ENCODE measurements around the gene HLA-A. TPM values are rescaled to one million over a fixed set of nuclear protein-coding genes. Genes with fewer than 3 reads are reported as not detected.

The HLA-A gene
- total RNA-seq (2016; rRNA removed; fragmentation: Illumina TruSeq; extraction: Trizol) (131 and 345 TPM in 2 replicates), polyA plus RNA-seq (2011; rRNA removed) (527 and 598 TPM in 2 replicates), polyA minus RNA-seq (2011; rRNA and poly(A)+ RNA removed; ENCODE audit: low replicate concordance) (311 and 488 TPM in 2 replicates), Bru-seq, nascent RNA (percentile 95 among the genes with signal in this experiment), BruChase-seq, experiment 1, labeled RNA remaining after a 6-hour chase (percentile 97 among the genes with signal in this experiment), BruChase-seq, experiment 2, labeled RNA remaining after a 2-hour chase (percentile 95 among the genes with signal in this experiment)
- 40.4 and 40.8 TPM in 2 replicates for total RNA-seq (2016; cell fraction: cytosol; rRNA removed; fragmentation: Illumina TruSeq; extraction: Trizol; ENCODE audit: low read depth)
- 123 and 365 TPM in 2 replicates for total RNA-seq (2016; cell fraction: insoluble cytoplasmic fraction; rRNA removed; fragmentation: Illumina TruSeq; extraction: Trizol)
- 56.7 and 57.0 TPM in 2 replicates for total RNA-seq (2016; cell fraction: membrane; rRNA removed; fragmentation: Illumina TruSeq; extraction: Trizol)
- total RNA-seq (2016; cell fraction: nucleus; rRNA removed; fragmentation: Illumina TruSeq; extraction: Trizol) = 268 and 300 TPM in 2 replicates
- polyA plus RNA-seq (2011; cell fraction: cytosol; rRNA removed) = 540 and 603 TPM in 2 replicates
- 321 and 388 TPM in 2 replicates for polyA plus RNA-seq (2011; cell fraction: nucleus; rRNA removed)
- 267 and 414 TPM in 2 replicates for polyA plus RNA-seq (2012)
- 46.2 and 49.2 TPM in 2 replicates for polyA plus RNA-seq (2016; cell fraction: cytosol; fragmentation: Illumina TruSeq; extraction: Trizol; ENCODE audit: low read depth)
- polyA plus RNA-seq (2016; cell fraction: insoluble cytoplasmic fraction; fragmentation: Illumina TruSeq; extraction: Trizol; ENCODE audit: low read depth) = 135 and 142 TPM in 2 replicates
- polyA plus RNA-seq (2016; cell fraction: membrane; fragmentation: Illumina TruSeq; extraction: Trizol; ENCODE audit: low read depth) = 49.9 and 54.4 TPM in 2 replicates
- polyA plus RNA-seq (2016; cell fraction: nucleus; fragmentation: Illumina TruSeq; extraction: Trizol; ENCODE audit: insufficient read depth, low read depth) = 529 and 565 TPM in 2 replicates
- polyA minus RNA-seq (2011; cell fraction: cytosol; rRNA and poly(A)+ RNA removed) = 211 and 252 TPM in 2 replicates
- polyA minus RNA-seq (2011; cell fraction: nucleus; rRNA and poly(A)+ RNA removed) = 56.9 and 83.0 TPM in 2 replicates
- long read RNA-seq, experiment 1, transcript HLA-A-203 (8 exons, 1,611 nt) = major isoform, 624 of 793 reads
- long read RNA-seq, experiment 1, partial matches to known transcripts = 95 of 793 reads
- long read RNA-seq, experiment 1, other reads (novel, unspliced or antisense) = 74 of 793 reads
- long read RNA-seq, experiment 2, transcript HLA-A-203 (8 exons, 1,611 nt) = major isoform, 887 of 1,894 reads
- long read RNA-seq, experiment 2, partial matches to known transcripts = 333 of 1,894 reads
- long read RNA-seq, experiment 2, other reads (novel, unspliced or antisense) = 674 of 1,894 reads

GRCh38 chr6:29942275-29943052 lies at the start of gene HLA-A:
Gene HLA-A (plus strand): TSS chr6:29942532. CDS start chr6:29942554, 22 bp downstream.
- H3K4me3 ChIP-seq (replicated peaks in 1 of 3; ENCODE audit: insufficient read depth in 1 of 3, low read depth in 2 of 3, low read length in 3 of 3) = peak within 1 kb of the TSS; percentile 77 to 82 (median 80)
- H3K79me2 ChIP-seq (ENCODE audit: insufficient read depth, low read length) = peaks cover 5% of the 10 kb centered on the region
- ATAC-seq = peak; percentile 98
- ChIA-PET POLR2A (interaction anchor here (1.2 to 1.5 kb wide), 3 partner anchors 16 to 34 kb away, joined by 4 to 7 read pairs (median 4); no protein-coding TSS in a partner anchor), CTCF (ENCODE audit: low intra/inter-chr PET ratio, low total read pairs) (no interaction called here)
- peaks cover 3 to 15% of the 10 kb centered on the region in 2 experiments; a peak in 3 of 5 replicates for H3K36me3 ChIP-seq (replicated peaks in 1 of 2; ENCODE audit: control insufficient read depth in 1 of 2, insufficient read depth in 2 of 2, low read length in 2 of 2)
- no peaks in the 10 kb centered on the region for H3K27me3 ChIP-seq (ENCODE audit: control insufficient read depth in 1 of 2, insufficient read depth in 2 of 2, low read length in 2 of 2)
- FAIRE-seq = peak; percentile 93
- peaks cover 28% of the 10 kb centered on the region for H3K4me1 ChIP-seq (ENCODE audit: insufficient read depth, low read length)
- H4K20me1 ChIP-seq (ENCODE audit: insufficient read depth, low read length) = no peaks in the 10 kb centered on the region
- peak; percentile 94 for DNase-seq (ENCODE audit: low spot score)
- H2AFZ ChIP-seq (ENCODE audit: low read length) = peak within 1 kb of the TSS; percentile 64
- WGBS (ENCODE audit: low lambda C conversion rate) = under 1% methylated on average over 44 of the region's 68 CpGs
- in situ Hi-C loops (cut with HindIII; ENCODE audit: extremely low pct_ligation_motif_present, low pct_unique_long_range_greater_than_20kb) (loop anchor here (5.0 to 10.0 kb wide), 2 partner anchors 55 to 78 kb away; no protein-coding TSS in a partner anchor), intact Hi-C loops (cut with micrococcal nuclease; ENCODE audit: unreplicated experiment) (loop anchor here (1.0 to 5.0 kb wide), 5 partner anchors 23 to 161 kb away; no protein-coding TSS in a partner anchor)
- H3K4me2 ChIP-seq (ENCODE audit: low read depth, low read length) = peak within 1 kb of the TSS; percentile 68
- TSS peak; percentile 79 for BruUV-seq (replicated peaks)
- H3K27ac ChIP-seq (ENCODE audit: extremely low read length, insufficient read depth, low read length) = peak within 1 kb of the TSS; percentile 60
- peak within 1 kb of the TSS; percentile 79 for H3K9ac ChIP-seq (ENCODE audit: insufficient read depth, low read depth, low read length)
- H3K9me3 ChIP-seq (ENCODE audit: low read length) = no peaks in the 10 kb centered on the region
- TF ChIP-seq POLR2A (IDR thresholded peaks at IDR 0.05; ENCODE audit: insufficient read depth in 1 of 2, low read depth in 2 of 2, low read length in 2 of 2) = peak; percentile 87 to 90
- peak; percentile 84 for TF ChIP-seq RBFOX2 (IDR thresholded peaks at IDR 0.05; ENCODE audit: low read depth, low read length)
- TF ChIP-seq ZNF549 (CRISPR knock-in tag; IDR thresholded peaks at IDR 0.05) = no peak
- 0 out of 2 replicates have a peak, but pooled peaks have one; percentile 24 for TF ChIP-seq ZFX (CRISPR knock-in tag; IDR thresholded peaks at IDR 0.05; ENCODE audit: low read depth)
- peak; percentile 39 for TF ChIP-seq RBM39 (IDR thresholded peaks at IDR 0.05; ENCODE audit: low read depth, low read length, poor library complexity, severe bottlenecking)
- TF ChIP-seq FLYWCH1 (CRISPR knock-in tag; IDR thresholded peaks at IDR 0.05) = no peak
- TF ChIP-seq DR1 (CRISPR knock-in tag; IDR thresholded peaks at IDR 0.05) = peak; percentile 53
- TF ChIP-seq NFYB (CRISPR knock-in tag; IDR thresholded peaks at IDR 0.05) = peak; percentile 81
- no peak for TF ChIP-seq TERF1 (CRISPR knock-in tag; IDR thresholded peaks at IDR 0.05)
- peak; percentile 99 for TF ChIP-seq RFXAP (CRISPR knock-in tag; IDR thresholded peaks at IDR 0.05; ENCODE audit: borderline replicate concordance)
- TF ChIP-seq CBX5 (CRISPR knock-in tag; IDR thresholded peaks at IDR 0.05; ENCODE audit: borderline replicate concordance) = no peak
- peak; percentile 54; the same call in 1 of the 2 replicates for TF ChIP-seq ZNF777 (CRISPR knock-in tag; IDR thresholded peaks at IDR 0.05)
- peak; percentile 90 for TF ChIP-seq CREB1 (IDR thresholded peaks at IDR 0.05)
- TF ChIP-seq CREB1 (CRISPR knock-in tag; IDR thresholded peaks at IDR 0.05) = peak; percentile 93

Measured in HepG2 (cell line).